Ishikawa (cell line): ENCODE measurements around the gene KRTAP10-3.

Experiments
- CEBPB ChIP-seq: IDR thresholded peaks from 2 replicates; pipeline ENCODE4 v1.6.1; 2012
- CREB1 ChIP-seq: IDR thresholded peaks from 2 replicates; pipeline ENCODE4 v1.6.1; 2012; ENCODE audit warnings: low read depth
- EGR1 ChIP-seq: IDR thresholded peaks from 2 replicates; pipeline ENCODE4 v1.6.1; 2012
- EP300 ChIP-seq: IDR thresholded peaks from 2 replicates; pipeline ENCODE4 v1.6.1; 2012; ENCODE audit warnings: borderline replicate concordance
- FOXM1 ChIP-seq: IDR thresholded peaks from 2 replicates; pipeline ENCODE4 v1.6.1; 2012; ENCODE audit warnings: low read depth, borderline replicate concordance
- NFIC ChIP-seq: IDR thresholded peaks from 2 replicates; pipeline ENCODE4 v1.6.1; 2012
- RAD21 ChIP-seq: IDR thresholded peaks from 2 replicates; pipeline ENCODE4 v1.6.1; 2012; ENCODE audit warnings: low read depth
- TAF1 ChIP-seq: IDR thresholded peaks from 2 replicates; pipeline ENCODE4 v1.6.1; 2012; ENCODE audit warnings: low read depth, mild to moderate bottlenecking
- TCF12 ChIP-seq: IDR thresholded peaks from 2 replicates; pipeline ENCODE4 v1.6.1; 2012; ENCODE audit warnings: low read depth
- TEAD4 ChIP-seq: IDR thresholded peaks from 2 replicates; pipeline ENCODE4 v1.6.1; 2012
- ZBTB7A ChIP-seq: IDR thresholded peaks from 2 replicates; pipeline ENCODE4 v1.6.1; 2012; ENCODE audit warnings: low read depth
- TF ChIP-seq, protein P1 (sequence below): IDR thresholded peaks from 2 replicates; pipeline ENCODE4 v1.6.1; 2012
- TF ChIP-seq, protein P2 (sequence below): IDR thresholded peaks from 2 replicates; pipeline ENCODE4 v1.6.1; 2012; ENCODE audit warnings: low read depth, mild to moderate bottlenecking
- TF ChIP-seq, protein P3 (sequence below): IDR thresholded peaks from 2 replicates; pipeline ENCODE4 v1.6.1; 2012

DNA sequence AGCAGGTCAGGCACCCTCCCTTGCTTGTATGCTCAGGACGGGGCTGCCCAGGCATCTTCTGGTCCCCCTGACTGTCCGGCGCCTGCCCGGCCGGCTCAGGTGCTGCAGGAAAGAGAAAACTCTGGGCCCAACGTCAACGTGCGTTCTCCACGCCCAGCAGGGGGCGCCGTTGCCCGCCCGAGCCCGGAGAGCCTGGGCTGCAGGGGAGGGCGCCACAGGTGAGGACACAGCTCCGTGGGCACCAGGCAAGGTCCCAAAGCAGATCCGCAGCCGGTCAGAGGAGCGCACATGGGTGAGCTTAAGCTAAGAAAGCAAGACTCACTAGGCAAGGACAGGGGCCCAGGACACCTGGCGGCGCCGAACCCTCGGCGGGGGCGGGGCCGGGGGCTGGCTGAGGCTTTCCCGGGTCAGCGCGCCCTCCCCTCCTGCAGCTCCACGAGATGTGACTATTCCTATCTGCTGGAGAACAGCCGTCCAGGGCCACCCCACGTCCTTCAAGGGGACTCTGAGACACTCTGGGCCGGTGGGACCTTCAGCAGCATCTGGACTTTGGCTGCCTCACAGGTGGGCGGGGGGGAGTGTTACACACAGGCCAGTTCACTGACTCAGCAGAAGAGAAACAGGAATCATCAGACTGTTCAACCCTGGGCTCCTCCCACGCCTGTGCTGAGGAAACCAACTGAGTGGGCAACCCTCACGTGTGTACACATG, 47.9 kb downstream of the KRTAP10-3 start:
- TF ChIP-seq EP300 = no peak
- TF ChIP-seq EGR1 = no peak
- TF ChIP-seq RAD21 = peak; percentile 92
- no peak for TF ChIP-seq TAF1
- TF ChIP-seq, protein P1, sequence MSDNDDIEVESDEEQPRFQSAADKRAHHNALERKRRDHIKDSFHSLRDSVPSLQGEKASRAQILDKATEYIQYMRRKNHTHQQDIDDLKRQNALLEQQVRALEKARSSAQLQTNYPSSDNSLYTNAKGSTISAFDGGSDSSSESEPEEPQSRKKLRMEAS = peak; percentile 49; the same call in 1 of the 2 replicates
- no peak for TF ChIP-seq TCF12
- TF ChIP-seq NFIC = no peak
- TF ChIP-seq, protein P2, sequence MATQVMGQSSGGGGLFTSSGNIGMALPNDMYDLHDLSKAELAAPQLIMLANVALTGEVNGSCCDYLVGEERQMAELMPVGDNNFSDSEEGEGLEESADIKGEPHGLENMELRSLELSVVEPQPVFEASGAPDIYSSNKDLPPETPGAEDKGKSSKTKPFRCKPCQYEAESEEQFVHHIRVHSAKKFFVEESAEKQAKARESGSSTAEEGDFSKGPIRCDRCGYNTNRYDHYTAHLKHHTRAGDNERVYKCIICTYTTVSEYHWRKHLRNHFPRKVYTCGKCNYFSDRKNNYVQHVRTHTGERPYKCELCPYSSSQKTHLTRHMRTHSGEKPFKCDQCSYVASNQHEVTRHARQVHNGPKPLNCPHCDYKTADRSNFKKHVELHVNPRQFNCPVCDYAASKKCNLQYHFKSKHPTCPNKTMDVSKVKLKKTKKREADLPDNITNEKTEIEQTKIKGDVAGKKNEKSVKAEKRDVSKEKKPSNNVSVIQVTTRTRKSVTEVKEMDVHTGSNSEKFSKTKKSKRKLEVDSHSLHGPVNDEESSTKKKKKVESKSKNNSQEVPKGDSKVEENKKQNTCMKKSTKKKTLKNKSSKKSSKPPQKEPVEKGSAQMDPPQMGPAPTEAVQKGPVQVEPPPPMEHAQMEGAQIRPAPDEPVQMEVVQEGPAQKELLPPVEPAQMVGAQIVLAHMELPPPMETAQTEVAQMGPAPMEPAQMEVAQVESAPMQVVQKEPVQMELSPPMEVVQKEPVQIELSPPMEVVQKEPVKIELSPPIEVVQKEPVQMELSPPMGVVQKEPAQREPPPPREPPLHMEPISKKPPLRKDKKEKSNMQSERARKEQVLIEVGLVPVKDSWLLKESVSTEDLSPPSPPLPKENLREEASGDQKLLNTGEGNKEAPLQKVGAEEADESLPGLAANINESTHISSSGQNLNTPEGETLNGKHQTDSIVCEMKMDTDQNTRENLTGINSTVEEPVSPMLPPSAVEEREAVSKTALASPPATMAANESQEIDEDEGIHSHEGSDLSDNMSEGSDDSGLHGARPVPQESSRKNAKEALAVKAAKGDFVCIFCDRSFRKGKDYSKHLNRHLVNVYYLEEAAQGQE = no peak
- no peak for TF ChIP-seq FOXM1
- TF ChIP-seq CREB1 = no peak
- no peak for TF ChIP-seq TEAD4
- TF ChIP-seq, protein P3, sequence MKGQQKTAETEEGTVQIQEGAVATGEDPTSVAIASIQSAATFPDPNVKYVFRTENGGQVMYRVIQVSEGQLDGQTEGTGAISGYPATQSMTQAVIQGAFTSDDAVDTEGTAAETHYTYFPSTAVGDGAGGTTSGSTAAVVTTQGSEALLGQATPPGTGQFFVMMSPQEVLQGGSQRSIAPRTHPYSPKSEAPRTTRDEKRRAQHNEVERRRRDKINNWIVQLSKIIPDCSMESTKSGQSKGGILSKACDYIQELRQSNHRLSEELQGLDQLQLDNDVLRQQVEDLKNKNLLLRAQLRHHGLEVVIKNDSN = no peak
- TF ChIP-seq ZBTB7A = 0 out of 2 replicates have a peak, but pooled peaks have one; percentile 42
- no peak for TF ChIP-seq CEBPB
